Endothelial cell of umbilical vein (primary cell): Measurements from ENCODE around the gene DCAF11. TPM values are rescaled to one million over a fixed set of nuclear protein-coding genes. Genes with fewer than 3 reads are reported as not detected.

Source experiments
- BruUV-seq: library from RNA; stranded (reverse); fragments of 400-500 nt; replicated peaks from 2 replicates; lab custom pipeline; 2021; lab: Mats Ljungman, UMichigan
- CTCF ChIA-PET: fragments of 300-600, 350-600 bp; sonication (Branson Sonifier 250); formaldehyde crosslinking; loops from one replicate; lab custom pipeline; 2021; ENCODE audit warnings: antibody characterized with exemption, inconsistent platforms; lab: Charles Lee
- POLR2A ChIA-PET: fragments of 300-600, 350-600 bp; sonication (Branson Sonifier 250); formaldehyde crosslinking; loops from one replicate; lab custom pipeline; 2021; ENCODE audit warnings: antibody characterized with exemption, inconsistent platforms; lab: Charles Lee
- DNase-seq: peaks from one replicate; pipeline ENCODE4 v3.0.0-alpha.2; 2011; ENCODE audit warnings: low read depth, low spot score
- FAIRE-seq: peaks from 2 replicates; lab custom pipeline; 2011; peaks lifted over from hg19 to GRCh38; lab: Jason Lieb, UNC
- H2AFZ ChIP-seq: 2 replicates; pipeline ENCODE4 v1.6.0; 2012; ENCODE audit warnings: low read depth, low read length, control low read depth, inconsistent platforms
- H3K27ac ChIP-seq: 2 replicates; pipeline ENCODE4 v1.5.1; 2011; ENCODE audit warnings: low read depth, mild to moderate bottlenecking, control low read depth, low read length, moderate library complexity; ENCODE audit not compliant: insufficient read depth
- H3K27me3 ChIP-seq, 2 experiments: 2 replicates each; pipeline versions ENCODE4 v1.6.0 to v1.6.1; 2011; ENCODE audit warnings: low read length in 2 of 2, mixed read lengths in 1 of 2; ENCODE audit not compliant: control insufficient read depth in 2 of 2, insufficient read depth in 2 of 2
- H3K36me3 ChIP-seq, 2 experiments: 2 replicates in 1 of 2; 3 replicates in 1 of 2; pipeline ENCODE4 v1.5.1; 2011; ENCODE audit warnings: low read length in 2 of 2, mild to moderate bottlenecking in 1 of 2, moderate library complexity in 1 of 2; ENCODE audit not compliant: control insufficient read depth in 2 of 2, insufficient read depth in 2 of 2; ENCODE audit errors: extremely low read depth in 1 of 2
- H3K4me1 ChIP-seq: 3 replicates; pipeline ENCODE4 v1.5.1; 2011; ENCODE audit warnings: mild to moderate bottlenecking, low read length; ENCODE audit not compliant: control insufficient read depth, insufficient read depth; ENCODE audit errors: extremely low read depth
- H3K4me2 ChIP-seq: 2 replicates; pipeline ENCODE4 v1.6.1; 2011; ENCODE audit warnings: low read length, control low read depth, mixed read lengths; ENCODE audit not compliant: insufficient read depth
- H3K4me3 ChIP-seq, 3 experiments: fragments of 200-600 bp in 1 of 3; sonication (generic), shearing (Covaris generic) in 1 of 3; replicated peaks in 1 of 3; 2 replicates each; pipeline ENCODE4 v1.5.1; 2011 to 2016; ENCODE audit warnings: control low read depth in 3 of 3, low read length in 3 of 3, mild to moderate bottlenecking in 2 of 3, inconsistent platforms in 1 of 3, low read depth in 1 of 3, moderate library complexity in 1 of 3; ENCODE audit not compliant: insufficient read depth in 1 of 3
- H3K79me2 ChIP-seq: 2 replicates; pipeline ENCODE4 v1.6.0; 2012; ENCODE audit warnings: low read length, inconsistent platforms; ENCODE audit not compliant: control insufficient read depth, insufficient read depth
- H3K9ac ChIP-seq: replicated peaks from 2 replicates; pipeline ENCODE3; 2011; ENCODE audit warnings: low read length, control low read depth; ENCODE audit not compliant: insufficient read depth; ENCODE audit errors: extremely low read depth
- H3K9me1 ChIP-seq: replicated peaks from 3 replicates; pipeline ENCODE4 v1.6.0; 2011; ENCODE audit warnings: mild to moderate bottlenecking, low read length; ENCODE audit not compliant: control insufficient read depth, insufficient read depth; ENCODE audit errors: extremely low read depth
- H3K9me3 ChIP-seq: replicated peaks from 2 replicates; pipeline ENCODE4 v1.5.1; 2012; ENCODE audit warnings: low read length, inconsistent platforms; ENCODE audit not compliant: control insufficient read depth, insufficient read depth
- H4K20me1 ChIP-seq: replicated peaks from 2 replicates; pipeline ENCODE3; 2011; ENCODE audit warnings: mild to moderate bottlenecking, low read length; ENCODE audit not compliant: control insufficient read depth, insufficient read depth; ENCODE audit errors: extremely low read depth
- FOS ChIP-seq: IDR thresholded peaks from 2 replicates; pipeline ENCODE4 v1.6.1; 2011; ENCODE audit warnings: mild to moderate bottlenecking, low read length, moderate library complexity, borderline replicate concordance; ENCODE audit not compliant: insufficient read depth
- MYC ChIP-seq: IDR thresholded peaks from one replicate; pipeline ENCODE4 v1.6.1; 2011; ENCODE audit warnings: mild to moderate bottlenecking, low read depth, low read length
- POLR2A ChIP-seq: IDR thresholded peaks from 2 replicates; pipeline ENCODE4 v1.6.1; 2012; ENCODE audit warnings: low read depth, mild to moderate bottlenecking, control low read depth, low read length
- POLR2AphosphoS5 ChIP-seq: IDR thresholded peaks from 2 replicates; pipeline ENCODE4 v1.6.1; 2012; ENCODE audit warnings: low read depth, mild to moderate bottlenecking, control low read depth, low read length, moderate library complexity; ENCODE audit not compliant: insufficient read depth
- dilution Hi-C: fragments of 300-500 bp; cut with MboI; formaldehyde crosslinking; loops from one replicate; pipeline ENCODE4 v1.15.0; 2019; ENCODE audit warnings: low sequenced_read_pairs; ENCODE audit not compliant: extremely low pct_ligation_motif_present
- intact Hi-C: fragments of 100-400 bp; cut with micrococcal nuclease; formaldehyde crosslinking; loops from one replicate; pipeline ENCODE4 v1.10.0; 2022
- polyA plus RNA-seq, 4 experiments: library from polyadenylated mRNA; depleted of rRNA in 3 of 4; stranded (reverse) in 3 of 4; unstranded in 1 of 4; fragments of >200 nt; gene quantifications; 2 replicates each; pipeline versions ENCODE4 v1.2.1 to v1.2.3, GENCODE V29; 2011 to 2012; ENCODE audit warnings: missing spikeins in 1 of 4
- total RNA-seq: library from RNA; stranded (reverse); gene quantifications from 2 replicates; pipeline ENCODE4 v1.2.3, GENCODE V29; 2021

DCAF11 gene
- total and polyA plus RNA-seq, 2 donors (not counting 3 experiments of a cell fraction or from before 2014, with no cell fraction given): 37.3 to 38.5 TPM

DNA sequence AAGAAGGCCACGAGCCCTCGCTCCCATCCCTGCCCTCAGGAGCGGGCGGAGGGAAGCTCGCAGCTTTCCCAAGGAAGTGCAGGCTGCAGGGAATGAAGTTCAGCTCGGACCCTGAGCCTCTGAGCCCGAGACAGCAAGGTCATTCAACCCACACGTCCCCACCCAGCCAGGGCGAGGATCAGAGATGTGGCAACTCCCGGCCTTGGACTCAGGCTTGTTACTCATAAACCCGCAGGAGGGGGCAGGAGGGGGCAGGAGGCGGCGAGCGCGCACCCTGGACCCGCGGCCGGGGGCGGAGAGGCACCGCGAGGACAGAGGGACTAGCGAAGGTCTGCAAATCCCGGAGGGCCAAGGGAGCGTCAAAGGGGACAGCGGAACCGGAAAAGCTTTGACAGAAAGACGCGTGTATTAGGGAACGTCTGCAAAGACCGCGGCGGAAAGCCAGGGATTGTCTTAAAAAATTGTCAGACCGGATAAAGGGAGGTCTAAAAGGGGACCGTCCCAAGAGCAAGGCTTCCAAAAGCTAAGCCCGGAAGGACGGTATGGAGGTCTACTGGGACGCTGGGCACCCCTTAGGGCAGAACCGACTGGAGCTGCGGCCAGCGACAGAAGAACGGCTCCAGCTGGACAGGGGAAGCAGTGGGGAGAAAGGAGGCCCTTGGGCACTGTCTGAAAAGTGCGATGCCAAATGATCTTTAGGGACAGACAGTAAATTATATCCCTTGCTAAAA, 611 bp upstream of the DCAF11 start:
- H3K4me3 ChIP-seq: peak overlapping the region; percentile 46 to 92 (median 84)
- peak overlapping the region; percentile 90 for H3K4me2 ChIP-seq
- BruUV-seq: TSS peak; percentile 64
- dilution Hi-C loops (no loop called here), intact Hi-C loops (loop anchor here (1.0 to 5.0 kb wide), 8 partner anchors 20 to 1182 kb away; partner anchors contain the start of genes DHRS1, EMC9, IPO4 and IRF9)
- no peaks in the 10 kb centered on the region for H3K9me3 ChIP-seq
- H2AFZ ChIP-seq: peak overlapping the region; percentile 97
- peak overlapping the region; percentile 88 for H3K27ac ChIP-seq
- no peaks in the 10 kb centered on the region for H3K9me1 ChIP-seq
- FAIRE-seq (no peak), DNase-seq (no peak)
- TF ChIP-seq FOS (no peak), POLR2AphosphoS5 (peak; percentile 45), MYC (no peak), POLR2A (peak; percentile 79)
- no peaks in the 10 kb centered on the region for H3K27me3 ChIP-seq
- ChIA-PET POLR2A (interaction anchor here (0.8 to 2.3 kb wide), 6 partner anchors 9 to 32 kb away, joined by 3 to 13 read pairs (median 10); partner anchors contain the start of genes EMC9, PCK2, PSME1 and PSME2), CTCF (interaction anchor here (1.1 to 3.3 kb wide), 15 partner anchors 9 to 318 kb away, joined by 3 to 27 read pairs (median 7); partner anchors contain the start of genes EMC9, IRF9, PCK2 and PSME1)
- H3K36me3 ChIP-seq: peaks cover 4 to 9% of the 10 kb centered on the region in 2 experiments
- H3K4me1 ChIP-seq: peaks cover 14% of the 10 kb centered on the region
- H3K79me2 ChIP-seq: no peaks in the 10 kb centered on the region
- H4K20me1 ChIP-seq: no peaks in the 10 kb centered on the region
- H3K9ac ChIP-seq: peak overlapping the region; percentile 88
